A549 (cell line): ENCODE measurements around the gene BCL2.

ENCODE experiments used
- EP300 ChIP-seq, 2 experiments: fragments of >200 bp; sonication (Bioruptor Twin); formaldehyde crosslinking; IDR thresholded peaks; 2 replicates in 1 of 2; 3 replicates in 1 of 2; pipeline ENCODE4 v1.6.1; 2016 to 2017
- JUN ChIP-seq, 2 experiments: fragments of >200 bp; sonication (Bioruptor Twin); formaldehyde crosslinking; IDR thresholded peaks; 2 replicates in 1 of 2; 3 replicates in 1 of 2; pipeline ENCODE4 v1.6.1; 2016 to 2017
- JUNB ChIP-seq: fragments of >200 bp; sonication (Bioruptor Twin); formaldehyde crosslinking; IDR thresholded peaks from 2 replicates; pipeline ENCODE4 v1.6.1; 2016
- KDM1A ChIP-seq: fragments of 200-600 bp; sonication (generic); IDR thresholded peaks from 2 replicates; pipeline ENCODE4 v1.6.1; 2016; ENCODE audit warnings: low read depth, mild to moderate bottlenecking
- RFX5 ChIP-seq: fragments of 450-650 bp; IDR thresholded peaks from 2 replicates; pipeline ENCODE4 v1.7.1; 2014; ENCODE audit warnings: antibody characterized with exemption, mild to moderate bottlenecking, moderate library complexity
- TF ChIP-seq, protein P1 (sequence below): fragments of >200 bp; sonication (Bioruptor Twin); formaldehyde crosslinking; IDR thresholded peaks from 3 replicates; pipeline ENCODE4 v1.5.1; 2016

DNA sequence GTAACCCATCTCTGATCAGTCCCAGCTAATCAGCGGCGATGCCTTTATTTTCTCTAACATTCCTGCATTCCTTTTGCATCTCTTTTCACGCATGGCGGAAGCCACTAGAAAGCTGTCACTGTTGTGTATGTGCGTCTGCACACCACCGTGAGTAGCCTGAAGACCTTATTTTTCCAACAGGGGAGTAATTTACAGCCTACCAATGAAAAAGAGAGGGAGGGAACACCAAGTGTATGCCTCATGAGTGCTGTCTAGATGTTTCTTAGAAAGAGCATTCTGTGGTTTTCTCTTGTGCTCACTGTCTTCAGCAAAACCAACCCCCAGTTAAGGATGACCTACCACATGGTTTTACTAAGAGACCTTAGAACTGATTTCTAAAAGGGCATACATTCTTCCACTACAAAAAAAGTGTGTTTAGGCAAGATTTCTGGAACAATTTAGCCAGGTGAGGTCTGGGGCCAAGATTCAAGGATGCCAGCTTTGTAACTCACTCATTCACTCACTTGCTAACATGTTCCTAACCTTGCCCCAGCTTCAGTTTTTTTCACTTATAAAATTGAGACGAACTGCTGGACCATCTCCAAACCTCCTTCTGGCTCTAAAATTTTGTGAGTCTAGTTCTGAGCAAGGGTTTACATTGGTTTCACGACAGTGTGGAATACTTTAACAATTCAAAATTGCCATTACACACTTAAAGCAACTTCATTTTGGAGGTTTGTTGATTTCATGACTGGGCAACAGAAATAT lies 51.4 kb downstream of the BCL2 start:
- TF ChIP-seq EP300 (IDR thresholded peaks at IDR 0.05) = no peak
- TF ChIP-seq, protein P1, sequence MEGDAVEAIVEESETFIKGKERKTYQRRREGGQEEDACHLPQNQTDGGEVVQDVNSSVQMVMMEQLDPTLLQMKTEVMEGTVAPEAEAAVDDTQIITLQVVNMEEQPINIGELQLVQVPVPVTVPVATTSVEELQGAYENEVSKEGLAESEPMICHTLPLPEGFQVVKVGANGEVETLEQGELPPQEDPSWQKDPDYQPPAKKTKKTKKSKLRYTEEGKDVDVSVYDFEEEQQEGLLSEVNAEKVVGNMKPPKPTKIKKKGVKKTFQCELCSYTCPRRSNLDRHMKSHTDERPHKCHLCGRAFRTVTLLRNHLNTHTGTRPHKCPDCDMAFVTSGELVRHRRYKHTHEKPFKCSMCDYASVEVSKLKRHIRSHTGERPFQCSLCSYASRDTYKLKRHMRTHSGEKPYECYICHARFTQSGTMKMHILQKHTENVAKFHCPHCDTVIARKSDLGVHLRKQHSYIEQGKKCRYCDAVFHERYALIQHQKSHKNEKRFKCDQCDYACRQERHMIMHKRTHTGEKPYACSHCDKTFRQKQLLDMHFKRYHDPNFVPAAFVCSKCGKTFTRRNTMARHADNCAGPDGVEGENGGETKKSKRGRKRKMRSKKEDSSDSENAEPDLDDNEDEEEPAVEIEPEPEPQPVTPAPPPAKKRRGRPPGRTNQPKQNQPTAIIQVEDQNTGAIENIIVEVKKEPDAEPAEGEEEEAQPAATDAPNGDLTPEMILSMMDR = no peak
- TF ChIP-seq JUN (IDR thresholded peaks at IDR 0.05) = no peak
- no peak for TF ChIP-seq RFX5
- no peak for TF ChIP-seq KDM1A
- TF ChIP-seq JUNB = no peak
